ENCODE measurements around the gene MAPK7.

Gene MAPK7

DNA sequence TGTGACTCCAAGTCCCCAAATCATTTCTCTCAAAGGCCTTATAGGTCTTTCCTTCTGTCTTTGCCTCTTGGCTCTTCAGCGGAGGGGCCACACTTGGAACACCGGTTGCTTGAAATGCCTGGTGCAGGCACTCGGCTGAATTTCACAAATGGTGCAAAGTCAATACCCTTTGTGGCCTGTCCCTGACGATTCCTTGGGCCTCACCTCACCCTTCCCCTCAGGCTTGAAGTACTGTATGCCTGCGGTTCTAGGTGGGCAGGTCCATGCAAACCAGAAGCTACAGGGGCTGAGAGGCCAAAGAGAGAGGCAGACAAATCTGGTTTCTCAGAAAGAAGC is 11.7 kb upstream of the MAPK7 start:
- no peak for DNase-seq
- H3K27ac ChIP-seq, result no peak overlapping the region
- TF ChIP-seq, protein P1, sequence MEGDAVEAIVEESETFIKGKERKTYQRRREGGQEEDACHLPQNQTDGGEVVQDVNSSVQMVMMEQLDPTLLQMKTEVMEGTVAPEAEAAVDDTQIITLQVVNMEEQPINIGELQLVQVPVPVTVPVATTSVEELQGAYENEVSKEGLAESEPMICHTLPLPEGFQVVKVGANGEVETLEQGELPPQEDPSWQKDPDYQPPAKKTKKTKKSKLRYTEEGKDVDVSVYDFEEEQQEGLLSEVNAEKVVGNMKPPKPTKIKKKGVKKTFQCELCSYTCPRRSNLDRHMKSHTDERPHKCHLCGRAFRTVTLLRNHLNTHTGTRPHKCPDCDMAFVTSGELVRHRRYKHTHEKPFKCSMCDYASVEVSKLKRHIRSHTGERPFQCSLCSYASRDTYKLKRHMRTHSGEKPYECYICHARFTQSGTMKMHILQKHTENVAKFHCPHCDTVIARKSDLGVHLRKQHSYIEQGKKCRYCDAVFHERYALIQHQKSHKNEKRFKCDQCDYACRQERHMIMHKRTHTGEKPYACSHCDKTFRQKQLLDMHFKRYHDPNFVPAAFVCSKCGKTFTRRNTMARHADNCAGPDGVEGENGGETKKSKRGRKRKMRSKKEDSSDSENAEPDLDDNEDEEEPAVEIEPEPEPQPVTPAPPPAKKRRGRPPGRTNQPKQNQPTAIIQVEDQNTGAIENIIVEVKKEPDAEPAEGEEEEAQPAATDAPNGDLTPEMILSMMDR (IDR thresholded peaks at IDR 0.05; ENCODE audit: low read depth, low read length), result no peak
- H3K36me3 ChIP-seq, result no peaks in the 10 kb centered on the region
- no peak overlapping the region for H3K4me3 ChIP-seq (ENCODE audit: low read depth, low read length)
- no peaks in the 10 kb centered on the region for H3K9me3 ChIP-seq (ENCODE audit: severe bottlenecking)
- no peaks in the 10 kb centered on the region for H3K27me3 ChIP-seq (ENCODE audit: insufficient read depth, low read depth, severe bottlenecking)

DNA sequence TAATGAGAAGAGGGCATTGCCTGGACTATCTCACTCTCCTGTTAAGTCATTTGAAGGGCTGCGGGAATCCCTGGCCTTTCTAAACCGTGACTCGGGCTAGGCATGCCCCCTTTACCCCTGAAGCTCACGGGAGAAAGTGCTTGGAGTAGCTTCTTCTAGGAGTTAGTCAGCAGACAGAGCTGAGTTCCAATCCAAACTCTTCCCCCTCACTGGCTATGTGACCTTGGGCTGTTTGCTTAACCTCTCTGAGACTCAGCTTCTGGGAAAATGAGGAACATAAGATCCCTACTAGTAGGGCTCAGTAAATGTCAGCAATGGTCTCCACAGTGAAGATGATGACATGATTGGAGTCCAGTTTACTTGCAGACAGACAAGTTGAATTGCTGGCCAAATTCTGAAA is 10.1 kb upstream of the MAPK7 start:
- H3K27ac ChIP-seq, result no peak overlapping the region
- no peak overlapping the region for H3K4me3 ChIP-seq (ENCODE audit: low read depth, low read length)
- H3K9me3 ChIP-seq (ENCODE audit: severe bottlenecking), result no peaks in the 10 kb centered on the region
- DNase-seq, result no peak
- no peaks in the 10 kb centered on the region for H3K36me3 ChIP-seq
- no peaks in the 10 kb centered on the region for H3K27me3 ChIP-seq (ENCODE audit: insufficient read depth, low read depth, severe bottlenecking)
- TF ChIP-seq, protein P1 (IDR thresholded peaks at IDR 0.05; ENCODE audit: low read depth, low read length), result no peak

DNA sequence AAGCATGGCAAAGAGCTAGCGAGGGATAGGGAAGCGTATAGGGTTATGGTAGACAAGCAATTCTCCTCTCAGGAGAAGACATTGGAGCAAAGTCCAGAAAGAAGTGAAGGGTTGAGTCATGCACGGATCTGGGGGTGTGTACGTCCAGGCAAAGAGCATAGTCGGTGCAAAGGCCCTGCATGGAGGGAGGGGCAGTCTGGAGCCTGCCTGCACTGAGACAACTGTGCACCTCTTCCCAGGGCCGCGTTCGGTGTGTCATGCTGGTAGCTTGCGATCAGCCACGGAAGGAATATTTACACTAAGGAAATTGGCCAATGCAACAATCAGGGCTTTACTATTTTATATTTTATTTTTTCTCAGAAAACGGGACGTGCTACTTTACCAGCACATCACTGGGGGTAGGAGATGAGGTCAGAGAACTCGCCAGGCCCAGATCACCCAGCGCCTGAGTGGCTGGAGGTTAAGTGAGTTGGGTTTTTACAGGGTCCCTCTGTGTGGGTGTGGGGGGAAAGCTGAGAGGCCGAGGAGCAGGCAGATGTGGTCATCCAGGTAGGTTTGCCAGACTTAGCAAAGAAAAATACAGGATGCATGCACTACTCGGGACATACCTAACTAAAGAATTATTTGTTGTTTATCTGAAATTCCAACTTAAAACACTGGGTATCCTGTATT is 9.1 kb upstream of the MAPK7 start:
- no peak for DNase-seq
- TF ChIP-seq, protein P1 (IDR thresholded peaks at IDR 0.05; ENCODE audit: low read depth, low read length), result no peak
- H3K4me3 ChIP-seq (ENCODE audit: low read depth, low read length), result no peak overlapping the region
- H3K27me3 ChIP-seq (ENCODE audit: insufficient read depth, low read depth, severe bottlenecking), result no peaks in the 10 kb centered on the region
- no peaks in the 10 kb centered on the region for H3K9me3 ChIP-seq (ENCODE audit: severe bottlenecking)
- H3K36me3 ChIP-seq, result no peaks in the 10 kb centered on the region
- no peak overlapping the region for H3K27ac ChIP-seq

DNA sequence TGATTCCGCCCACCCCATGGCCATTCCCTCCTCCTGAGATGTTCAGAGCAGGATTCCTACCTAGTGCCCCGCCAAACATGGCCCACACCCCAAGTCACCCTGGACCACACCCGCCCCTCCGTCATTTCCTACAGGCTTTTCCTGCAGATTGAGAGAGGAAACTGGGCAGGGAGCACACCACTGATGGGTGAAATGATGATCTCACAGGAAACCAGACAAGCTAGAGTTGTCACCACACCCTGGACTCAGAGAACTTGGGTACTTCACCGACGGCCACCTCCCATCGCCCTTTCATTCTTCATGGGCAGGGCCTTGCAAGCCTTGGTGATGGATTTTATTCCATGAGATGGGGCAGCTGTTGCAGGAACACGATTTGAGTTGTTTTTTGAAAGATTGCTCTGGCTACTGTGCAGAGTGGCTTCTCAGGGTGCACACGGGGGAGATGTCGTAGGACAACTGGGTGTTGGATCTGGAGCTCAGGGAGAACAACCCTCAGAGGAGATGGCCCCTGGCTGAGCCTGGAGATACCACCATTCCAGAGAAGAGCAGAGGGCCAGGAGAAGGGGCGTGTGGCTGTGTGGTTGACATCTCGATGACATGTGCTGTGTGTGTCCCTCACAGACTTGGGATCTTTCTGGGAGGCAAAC is 8.3 kb upstream of the MAPK7 start:
- no peak for DNase-seq
- no peaks in the 10 kb centered on the region for H3K9me3 ChIP-seq (ENCODE audit: severe bottlenecking)
- no peaks in the 10 kb centered on the region for H3K36me3 ChIP-seq
- no peak overlapping the region for H3K27ac ChIP-seq
- no peak overlapping the region for H3K4me3 ChIP-seq (ENCODE audit: low read depth, low read length)
- no peaks in the 10 kb centered on the region for H3K27me3 ChIP-seq (ENCODE audit: insufficient read depth, low read depth, severe bottlenecking)
- TF ChIP-seq, protein P1 (IDR thresholded peaks at IDR 0.05; ENCODE audit: low read depth, low read length), result no peak

DNA sequence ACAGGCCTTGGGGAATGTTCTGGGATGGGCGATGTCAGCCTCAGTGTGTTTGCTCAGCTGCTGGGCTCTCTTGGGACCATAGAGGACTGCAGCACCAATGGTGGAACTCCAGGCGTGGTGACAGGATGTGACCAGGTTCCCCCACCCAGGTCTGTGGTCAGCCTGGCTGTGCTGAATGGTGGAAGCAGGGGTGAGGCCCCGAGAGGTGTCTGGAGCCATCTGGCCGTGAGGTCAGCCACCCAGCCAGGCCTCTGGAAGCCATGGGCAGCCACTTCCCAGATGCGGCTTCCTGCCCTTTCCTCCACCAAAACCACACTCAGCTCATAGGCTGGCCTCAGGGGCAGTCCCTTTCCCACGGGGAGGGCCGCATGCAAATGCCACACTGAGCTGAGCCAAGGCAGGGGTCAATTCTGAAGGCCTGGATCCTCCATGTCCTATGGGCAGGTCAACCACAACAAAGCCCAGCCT is 7.8 kb upstream of the MAPK7 start:
- Histone ChIP-seq H3K4me3 (ENCODE audit: low read depth, low read length) (no peak overlapping the region), H3K27ac (no peak overlapping the region), H3K9me3 (ENCODE audit: severe bottlenecking) (no peaks in the 10 kb centered on the region), H3K36me3 (no peaks in the 10 kb centered on the region), H3K27me3 (ENCODE audit: insufficient read depth, low read depth, severe bottlenecking) (no peaks in the 10 kb centered on the region)
- TF ChIP-seq, protein P1 (IDR thresholded peaks at IDR 0.05; ENCODE audit: low read depth, low read length), result no peak
- no peak for DNase-seq
